HCT116 (cell line): Measurements from ENCODE around the gene SVIL.

Source experiments
- CEBPB ChIP-seq: IDR thresholded peaks from 2 replicates; pipeline ENCODE4 v1.6.1; 2012; ENCODE audit warnings: low read depth
- EZH2 ChIP-seq: fragments of 200-600 bp; sonication (generic); IDR thresholded peaks from 2 replicates; pipeline ENCODE4 v1.6.1; 2017; ENCODE audit warnings: antibody characterized with exemption, mixed run types
- EZH2phosphoT487 ChIP-seq: fragments of 200-600 bp; IDR thresholded peaks from 2 replicates; pipeline ENCODE4 v1.6.1; 2018; ENCODE audit warnings: antibody characterized with exemption, borderline replicate concordance
- FOSL1 ChIP-seq: IDR thresholded peaks from 2 replicates; pipeline ENCODE4 v1.6.1; 2012; ENCODE audit warnings: low read depth
- JUND ChIP-seq: IDR thresholded peaks from 2 replicates; pipeline ENCODE4 v1.6.1; 2012
- POLR2A ChIP-seq: IDR thresholded peaks from 2 replicates; pipeline ENCODE4 v1.7.0; 2011; ENCODE audit warnings: borderline replicate concordance; ENCODE audit not compliant: insufficient read depth, insufficient read length; ENCODE audit errors: extremely low read depth
- POLR2AphosphoS5 ChIP-seq: IDR thresholded peaks from 2 replicates; pipeline ENCODE4 v1.6.1; 2011; ENCODE audit warnings: mild to moderate bottlenecking, low read depth, low read length, moderate library complexity
- SIN3A ChIP-seq: IDR thresholded peaks from 2 replicates; pipeline ENCODE4 v1.6.1; 2012; ENCODE audit warnings: low read depth
- TCF7L2 ChIP-seq: IDR thresholded peaks from 2 replicates; pipeline ENCODE4 v1.7.0; 2011; ENCODE audit warnings: borderline replicate concordance, inconsistent platforms; ENCODE audit not compliant: insufficient read depth, insufficient read length; ENCODE audit errors: extremely low read depth
- TF ChIP-seq, protein P1 (sequence below), 3 experiments: fragments of 200-600 bp in 1 of 3; sonication (generic) in 1 of 3; IDR thresholded peaks in 2 of 3; conservative IDR thresholded peaks in 1 of 3; 2 replicates each; pipeline ENCODE4 v1.5.1; 2012 to 2017; ENCODE audit warnings: low read depth in 2 of 3, low read length in 2 of 3, antibody characterized with exemption in 1 of 3, borderline replicate concordance in 1 of 3, control low read depth in 1 of 3, mild to moderate bottlenecking in 1 of 3, mixed read lengths in 1 of 3, mixed run types in 1 of 3, moderate library complexity in 1 of 3; ENCODE audit not compliant: insufficient read depth in 1 of 3
- TF ChIP-seq, protein P2 (sequence below): IDR thresholded peaks from 2 replicates; pipeline ENCODE4 v1.6.1; 2012
- TF ChIP-seq, protein P3 (sequence below): IDR thresholded peaks from 2 replicates; pipeline ENCODE4 v1.6.1; 2012
- TF ChIP-seq, protein P4 (sequence below): IDR thresholded peaks from 2 replicates; pipeline ENCODE4 v1.6.1; 2012; ENCODE audit warnings: low read depth

DNA sequence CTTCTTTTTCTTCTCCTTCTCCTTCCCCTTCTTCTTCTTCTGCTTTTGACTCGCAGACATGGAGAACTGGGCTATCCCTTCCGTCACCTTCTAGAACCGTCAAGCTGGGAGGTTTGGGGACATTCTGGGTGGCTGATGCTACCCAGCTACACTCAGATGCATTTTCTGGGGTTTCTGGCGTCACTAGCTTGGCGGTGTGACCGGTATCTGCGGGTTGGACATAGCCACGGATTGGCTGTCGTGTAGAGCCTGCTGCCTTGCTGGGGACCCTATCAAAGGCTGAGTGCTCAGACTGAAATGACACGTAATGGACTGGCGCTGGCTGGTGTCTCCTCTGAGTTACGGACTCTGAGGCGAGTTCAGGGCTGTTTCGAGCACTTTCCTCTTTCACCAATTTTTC is 101.7 kb downstream of the SVIL start:
- TF ChIP-seq, protein P1, sequence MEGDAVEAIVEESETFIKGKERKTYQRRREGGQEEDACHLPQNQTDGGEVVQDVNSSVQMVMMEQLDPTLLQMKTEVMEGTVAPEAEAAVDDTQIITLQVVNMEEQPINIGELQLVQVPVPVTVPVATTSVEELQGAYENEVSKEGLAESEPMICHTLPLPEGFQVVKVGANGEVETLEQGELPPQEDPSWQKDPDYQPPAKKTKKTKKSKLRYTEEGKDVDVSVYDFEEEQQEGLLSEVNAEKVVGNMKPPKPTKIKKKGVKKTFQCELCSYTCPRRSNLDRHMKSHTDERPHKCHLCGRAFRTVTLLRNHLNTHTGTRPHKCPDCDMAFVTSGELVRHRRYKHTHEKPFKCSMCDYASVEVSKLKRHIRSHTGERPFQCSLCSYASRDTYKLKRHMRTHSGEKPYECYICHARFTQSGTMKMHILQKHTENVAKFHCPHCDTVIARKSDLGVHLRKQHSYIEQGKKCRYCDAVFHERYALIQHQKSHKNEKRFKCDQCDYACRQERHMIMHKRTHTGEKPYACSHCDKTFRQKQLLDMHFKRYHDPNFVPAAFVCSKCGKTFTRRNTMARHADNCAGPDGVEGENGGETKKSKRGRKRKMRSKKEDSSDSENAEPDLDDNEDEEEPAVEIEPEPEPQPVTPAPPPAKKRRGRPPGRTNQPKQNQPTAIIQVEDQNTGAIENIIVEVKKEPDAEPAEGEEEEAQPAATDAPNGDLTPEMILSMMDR (IDR thresholded peaks at IDR 0.05 in 2 of 3, conservative IDR thresholded peaks at IDR 0.05 in 1 of 3; ENCODE audit: borderline replicate concordance in 1 of 3, insufficient read depth in 1 of 3, low read depth in 2 of 3, low read length in 2 of 3): no peak
- TF ChIP-seq POLR2A (no peak), POLR2AphosphoS5 (no peak), SIN3A (no peak), CEBPB (no peak), EZH2 (no peak), JUND (no peak), TCF7L2 (no peak), FOSL1 (no peak), EZH2phosphoT487 (no peak)
- TF ChIP-seq, protein P2, sequence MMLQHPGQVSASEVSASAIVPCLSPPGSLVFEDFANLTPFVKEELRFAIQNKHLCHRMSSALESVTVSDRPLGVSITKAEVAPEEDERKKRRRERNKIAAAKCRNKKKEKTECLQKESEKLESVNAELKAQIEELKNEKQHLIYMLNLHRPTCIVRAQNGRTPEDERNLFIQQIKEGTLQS: no peak
- TF ChIP-seq, protein P3, sequence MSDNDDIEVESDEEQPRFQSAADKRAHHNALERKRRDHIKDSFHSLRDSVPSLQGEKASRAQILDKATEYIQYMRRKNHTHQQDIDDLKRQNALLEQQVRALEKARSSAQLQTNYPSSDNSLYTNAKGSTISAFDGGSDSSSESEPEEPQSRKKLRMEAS: no peak
- TF ChIP-seq, protein P4, sequence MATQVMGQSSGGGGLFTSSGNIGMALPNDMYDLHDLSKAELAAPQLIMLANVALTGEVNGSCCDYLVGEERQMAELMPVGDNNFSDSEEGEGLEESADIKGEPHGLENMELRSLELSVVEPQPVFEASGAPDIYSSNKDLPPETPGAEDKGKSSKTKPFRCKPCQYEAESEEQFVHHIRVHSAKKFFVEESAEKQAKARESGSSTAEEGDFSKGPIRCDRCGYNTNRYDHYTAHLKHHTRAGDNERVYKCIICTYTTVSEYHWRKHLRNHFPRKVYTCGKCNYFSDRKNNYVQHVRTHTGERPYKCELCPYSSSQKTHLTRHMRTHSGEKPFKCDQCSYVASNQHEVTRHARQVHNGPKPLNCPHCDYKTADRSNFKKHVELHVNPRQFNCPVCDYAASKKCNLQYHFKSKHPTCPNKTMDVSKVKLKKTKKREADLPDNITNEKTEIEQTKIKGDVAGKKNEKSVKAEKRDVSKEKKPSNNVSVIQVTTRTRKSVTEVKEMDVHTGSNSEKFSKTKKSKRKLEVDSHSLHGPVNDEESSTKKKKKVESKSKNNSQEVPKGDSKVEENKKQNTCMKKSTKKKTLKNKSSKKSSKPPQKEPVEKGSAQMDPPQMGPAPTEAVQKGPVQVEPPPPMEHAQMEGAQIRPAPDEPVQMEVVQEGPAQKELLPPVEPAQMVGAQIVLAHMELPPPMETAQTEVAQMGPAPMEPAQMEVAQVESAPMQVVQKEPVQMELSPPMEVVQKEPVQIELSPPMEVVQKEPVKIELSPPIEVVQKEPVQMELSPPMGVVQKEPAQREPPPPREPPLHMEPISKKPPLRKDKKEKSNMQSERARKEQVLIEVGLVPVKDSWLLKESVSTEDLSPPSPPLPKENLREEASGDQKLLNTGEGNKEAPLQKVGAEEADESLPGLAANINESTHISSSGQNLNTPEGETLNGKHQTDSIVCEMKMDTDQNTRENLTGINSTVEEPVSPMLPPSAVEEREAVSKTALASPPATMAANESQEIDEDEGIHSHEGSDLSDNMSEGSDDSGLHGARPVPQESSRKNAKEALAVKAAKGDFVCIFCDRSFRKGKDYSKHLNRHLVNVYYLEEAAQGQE: no peak
